GM12891 (cell line): ENCODE data around the gene CD151.

Experiments
- DNase-seq: peaks from one replicate; pipeline ENCODE4 v3.0.0; 2011; ENCODE audit warnings: low spot score; ENCODE audit not compliant: insufficient read length
- FAIRE-seq: peaks from 2 replicates; lab custom pipeline; 2011; peaks lifted over from hg19 to GRCh38; lab: Jason Lieb, UNC
- PAX5 ChIP-seq: IDR thresholded peaks from 2 replicates; pipeline ENCODE4 v1.6.1; 2011; ENCODE audit warnings: low read length, moderate library complexity, mild to moderate bottlenecking; ENCODE audit not compliant: insufficient read depth, severe bottlenecking
- POLR2A ChIP-seq: IDR thresholded peaks from 2 replicates; pipeline ENCODE4 v1.6.1; 2011; ENCODE audit warnings: low read depth, low read length, control low read depth
- POLR2AphosphoS5 ChIP-seq: IDR thresholded peaks from 2 replicates; pipeline ENCODE4 v1.6.1; 2011; ENCODE audit warnings: low read depth, low read length, control low read depth
- POU2F2 ChIP-seq: IDR thresholded peaks from 2 replicates; pipeline ENCODE4 v1.6.1; 2011; ENCODE audit warnings: low read depth, mild to moderate bottlenecking, control low read depth, low read length, moderate library complexity
- SPI1 ChIP-seq: IDR thresholded peaks from 2 replicates; pipeline ENCODE4 v1.6.1; 2011; ENCODE audit warnings: low read depth, low read length, control low read depth
- TAF1 ChIP-seq: IDR thresholded peaks from 2 replicates; pipeline ENCODE4 v1.6.1; 2011; ENCODE audit warnings: low read depth, low read length, control low read depth

The CD151 gene

GRCh38 chr11:871472-871871 is 38.7 kb downstream of the CD151 start:
- no peak for FAIRE-seq
- TF ChIP-seq POU2F2, result no peak
- no peak for TF ChIP-seq POLR2AphosphoS5
- TF ChIP-seq POLR2A, result no peak
- no peak for TF ChIP-seq SPI1
- TF ChIP-seq PAX5, result no peak
- no peak for TF ChIP-seq TAF1
- DNase-seq, result no peak

DNA sequence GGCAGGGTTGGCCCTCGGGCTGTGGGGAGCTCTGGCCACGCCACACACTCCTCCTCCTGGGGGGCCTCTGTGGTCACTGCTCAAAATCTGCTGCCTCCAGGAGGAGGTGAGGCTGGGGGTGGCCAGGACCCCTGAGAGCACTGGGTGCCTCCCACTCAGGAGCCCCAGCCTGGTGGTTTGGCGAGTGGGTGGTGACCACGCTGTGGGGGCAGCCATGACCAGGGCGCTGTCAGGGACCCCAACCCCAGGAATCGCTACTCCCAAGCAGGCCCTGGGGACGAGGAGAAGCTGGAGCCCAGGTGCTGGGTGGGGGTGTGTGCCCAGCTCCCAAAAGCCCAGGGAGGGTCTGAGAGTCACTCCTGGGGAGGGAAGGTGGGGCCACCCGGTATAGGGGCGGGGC is 40.0 kb downstream of the CD151 start:
- TF ChIP-seq POLR2AphosphoS5, result no peak
- no peak for TF ChIP-seq SPI1
- TF ChIP-seq POU2F2, result no peak
- TF ChIP-seq TAF1, result no peak
- TF ChIP-seq POLR2A, result no peak
- TF ChIP-seq PAX5, result no peak
- FAIRE-seq, result no peak

DNA sequence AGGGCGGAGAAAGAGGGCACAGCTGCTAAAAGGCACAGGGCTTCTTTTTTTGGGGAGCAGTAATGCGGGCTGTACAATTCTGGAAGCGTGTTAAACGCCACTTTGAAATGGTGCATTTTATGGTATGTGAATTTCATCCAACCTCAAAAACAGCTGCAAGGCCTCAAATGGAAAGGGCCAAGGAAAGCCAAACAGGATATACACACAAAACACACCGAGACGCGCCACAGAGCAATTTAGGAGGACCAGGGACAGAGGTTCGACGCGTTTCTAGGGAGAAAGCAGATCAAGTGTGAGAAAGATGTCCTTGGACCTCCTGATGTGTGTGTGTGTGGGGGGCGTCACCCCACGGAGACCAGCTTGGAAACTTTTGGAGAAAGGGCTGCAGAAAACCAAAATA is 41.0 kb downstream of the CD151 start:
- TF ChIP-seq TAF1, result no peak
- TF ChIP-seq SPI1, result no peak
- TF ChIP-seq POU2F2, result no peak
- no peak for TF ChIP-seq POLR2A
- FAIRE-seq, result no peak
- DNase-seq, result no peak

More for the DNA sequence above, 40.0 kb downstream of the CD151 start:
- DNase-seq, result no peak

GRCh38 chr11:875203-875602 is 42.5 kb downstream of the CD151 start:
- DNase-seq (no peak), FAIRE-seq (no peak)
- TF ChIP-seq SPI1, result no peak
- no peak for TF ChIP-seq POLR2AphosphoS5
- TF ChIP-seq TAF1, result no peak
- TF ChIP-seq POLR2A, result no peak
- no peak for TF ChIP-seq PAX5
- TF ChIP-seq POU2F2, result no peak

- DNase-seq (no peak), FAIRE-seq (no peak)
- TF ChIP-seq SPI1 (no peak), POLR2AphosphoS5 (no peak), POLR2A (no peak), TAF1 (no peak), PAX5 (no peak), POU2F2 (no peak)
Observed at GRCh38 chr11:875769-876301, 43.1 kb downstream of the CD151 start.

DNA sequence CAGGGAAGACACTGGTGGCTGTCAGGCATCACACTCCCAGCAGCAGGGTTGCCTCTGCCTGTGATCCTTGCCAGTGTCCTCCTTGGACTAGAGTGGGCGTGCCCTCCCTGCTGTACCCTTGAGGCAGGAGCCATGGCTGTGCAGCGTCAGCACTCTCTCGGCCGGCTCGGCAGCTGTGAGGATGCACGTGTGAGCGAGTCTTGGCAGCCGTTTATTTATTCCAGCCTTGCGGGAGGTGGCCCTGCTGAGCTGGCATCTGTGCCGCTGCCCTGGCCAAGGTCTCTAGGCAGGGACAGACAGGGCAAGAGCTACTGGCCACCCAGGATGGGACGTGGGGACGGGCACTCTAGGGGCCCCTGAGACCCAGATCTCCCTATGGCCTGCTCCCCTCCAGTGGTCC is 43.8 kb downstream of the CD151 start:
- TF ChIP-seq TAF1 (no peak), POLR2A (no peak), POLR2AphosphoS5 (no peak), SPI1 (no peak), PAX5 (no peak), POU2F2 (no peak)
- FAIRE-seq (no peak), DNase-seq (no peak)

DNA sequence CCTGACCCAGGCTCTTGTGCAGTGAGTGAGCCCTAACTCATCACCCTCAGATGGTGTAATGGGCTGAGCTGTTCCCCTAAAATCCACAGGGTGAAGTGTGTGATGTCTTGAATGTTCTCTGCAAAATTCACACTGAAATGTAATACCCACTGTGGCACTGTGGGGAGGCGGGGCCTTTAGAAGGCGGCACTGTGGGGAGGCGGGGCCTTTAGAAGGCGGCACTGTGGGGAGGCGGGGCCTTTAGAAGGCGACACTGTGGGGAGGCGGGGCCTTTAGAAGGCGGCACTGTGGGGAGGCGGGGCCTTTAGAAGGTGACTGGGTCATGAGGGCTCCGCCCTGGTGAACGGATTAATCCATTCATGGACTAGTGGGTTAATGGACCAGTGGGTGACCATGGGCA is 44.8 kb downstream of the CD151 start:
- FAIRE-seq (no peak), DNase-seq (no peak)
- TF ChIP-seq TAF1 (no peak), PAX5 (no peak), POLR2A (no peak), SPI1 (no peak), POLR2AphosphoS5 (no peak)

DNA sequence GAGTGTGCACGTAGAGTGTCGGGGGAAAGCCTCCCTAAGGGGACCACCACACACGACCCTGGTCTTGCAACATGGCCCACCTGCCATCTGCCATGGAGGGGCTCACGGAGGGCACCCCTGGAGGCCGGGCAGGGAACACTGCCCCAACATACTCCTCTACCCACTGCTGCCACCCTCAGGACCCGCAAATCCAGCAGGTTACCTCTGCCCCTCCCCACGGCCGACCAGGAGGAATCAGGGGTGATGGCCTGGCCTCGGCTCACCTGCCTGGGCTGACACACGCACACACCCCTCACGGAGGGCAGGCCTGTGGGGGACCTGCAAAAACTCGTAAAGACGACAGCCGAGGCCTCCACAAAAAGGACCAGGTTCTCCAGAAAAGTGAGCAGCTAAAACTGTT is 47.7 kb downstream of the CD151 start:
- FAIRE-seq (no peak), DNase-seq (no peak)
- TF ChIP-seq TAF1 (no peak), PAX5 (no peak)

DNA sequence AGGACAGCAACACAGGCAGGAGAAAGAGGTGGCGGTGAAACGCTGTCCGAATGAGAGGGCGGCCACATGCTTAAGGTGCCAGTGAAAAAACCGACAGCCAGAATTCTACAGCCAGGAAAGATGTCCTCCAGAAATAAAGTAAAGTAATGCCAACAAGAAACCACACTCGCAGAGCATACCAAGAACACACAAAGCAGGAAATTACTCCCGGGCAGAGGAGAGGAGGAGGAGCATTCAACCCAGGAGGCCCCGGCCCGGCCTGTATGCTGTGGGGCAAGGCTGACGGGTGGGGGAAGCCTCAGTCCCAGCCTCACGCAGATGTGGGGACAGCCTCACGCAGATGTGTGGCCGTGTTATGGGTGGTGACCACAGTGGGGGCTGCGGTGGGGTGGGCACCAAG is 49.8 kb downstream of the CD151 start:
- no peak for TF ChIP-seq POLR2A
- TF ChIP-seq POLR2AphosphoS5, result no peak
- no peak for TF ChIP-seq TAF1
- TF ChIP-seq SPI1, result no peak
- no peak for TF ChIP-seq POU2F2
- TF ChIP-seq PAX5, result no peak
- DNase-seq (no peak), FAIRE-seq (no peak)

DNA sequence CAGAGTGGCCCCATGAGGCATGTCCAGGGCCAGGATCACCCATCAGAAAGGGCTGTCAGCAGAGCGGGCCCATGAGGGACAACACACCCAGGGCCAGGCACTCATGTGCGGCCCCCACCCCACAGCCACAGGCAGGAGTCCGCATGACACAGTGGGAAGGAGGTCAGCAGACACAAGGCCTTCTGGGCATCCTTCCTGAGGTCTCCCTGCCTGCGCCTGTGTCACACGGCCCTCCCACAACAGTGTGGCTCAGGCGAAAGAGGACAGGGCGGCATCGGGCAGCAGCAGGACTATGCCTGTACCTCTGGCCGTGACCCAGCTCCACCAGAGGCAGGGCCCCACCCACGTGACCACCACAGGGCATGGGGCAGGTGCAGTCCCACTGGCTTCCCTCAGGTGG is 50.8 kb downstream of the CD151 start:
- FAIRE-seq (no peak), DNase-seq (no peak)
- TF ChIP-seq SPI1, result no peak
- no peak for TF ChIP-seq POLR2AphosphoS5

DNA sequence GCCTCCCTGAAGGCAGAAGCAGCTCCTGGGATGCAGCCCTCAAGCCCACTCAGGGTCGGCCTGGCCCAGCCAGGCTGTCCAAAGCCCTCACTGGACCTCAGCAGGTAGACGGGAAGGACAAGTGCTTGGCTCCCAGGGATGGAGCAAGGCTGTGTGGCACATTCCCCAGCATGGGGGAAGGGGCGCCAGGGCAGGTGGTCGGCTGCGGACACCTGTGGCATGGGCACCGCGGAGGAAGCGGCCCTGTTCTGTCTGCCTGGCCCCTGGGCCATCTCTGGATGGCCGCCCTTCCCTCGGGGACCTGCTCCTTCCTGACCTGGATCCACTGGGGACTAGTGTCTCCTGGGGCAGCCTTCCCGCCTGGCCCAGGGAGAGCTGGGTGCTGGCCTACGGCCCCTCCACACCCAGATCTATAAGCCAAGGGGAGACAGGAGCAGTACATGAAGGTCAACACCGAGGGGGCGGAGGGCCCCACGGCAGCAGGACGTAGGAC is 51.9 kb downstream of the CD151 start:
- no peak for TF ChIP-seq SPI1
- FAIRE-seq, result no peak
- DNase-seq, result no peak

DNA sequence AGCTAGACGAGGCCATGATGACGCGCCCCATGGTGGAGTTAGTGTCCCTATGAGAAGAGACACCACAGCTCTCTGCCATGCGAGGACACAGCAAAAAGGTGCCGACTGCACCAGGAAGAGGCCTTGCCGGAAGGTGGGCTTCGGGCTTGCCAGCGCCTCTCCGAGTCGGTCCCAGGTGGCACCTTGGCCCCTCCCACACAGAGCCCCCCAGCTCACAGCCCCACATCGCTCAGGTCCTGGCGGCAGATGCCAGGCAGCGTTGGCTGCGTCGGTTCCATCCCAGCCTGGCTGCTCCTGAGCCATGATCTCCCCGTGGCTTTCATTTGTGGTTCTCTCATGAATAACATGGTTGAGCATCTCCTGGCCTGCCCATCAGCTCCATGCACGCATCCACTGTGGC is 53.8 kb downstream of the CD151 start:
- TF ChIP-seq POLR2A (no peak), POU2F2 (no peak), TAF1 (no peak), PAX5 (no peak), POLR2AphosphoS5 (no peak), SPI1 (no peak)
- FAIRE-seq (no peak), DNase-seq (no peak)
